Fibroblast of the aortic adventitia (primary cell): ENCODE data around the gene FAM186B. TPM values are rescaled to one million over a fixed set of nuclear protein-coding genes. Genes with fewer than 3 reads are reported as not detected.
A peak's percentile ranks its signal among the peaks of the same experiment; 100 is the strongest.

Source experiments
- DNase-seq: peaks from one replicate; pipeline ENCODE4 v3.0.0-alpha.2; 2010; ENCODE audit warnings: low read depth
- H3K4me3 ChIP-seq: 2 replicates; pipeline ENCODE4 v1.5.1; 2011; ENCODE audit warnings: low read depth, mild to moderate bottlenecking, control low read depth, low read length, moderate library complexity
- total RNA-seq: library from RNA; depleted of rRNA; stranded (reverse); fragments of >200 nt; gene quantifications from 2 replicates; pipeline ENCODE4 v1.2.3, GENCODE V29; 2012; ENCODE audit warnings: low replicate concordance
- TF ChIP-seq, protein P1 (sequence below): IDR thresholded peaks from 2 replicates; pipeline ENCODE4 v1.5.1; 2011; ENCODE audit warnings: mild to moderate bottlenecking, low read length, control low read depth, inconsistent platforms; ENCODE audit not compliant: insufficient read depth

Gene FAM186B
- total RNA-seq, 1 donor: 0.45 TPM

DNA sequence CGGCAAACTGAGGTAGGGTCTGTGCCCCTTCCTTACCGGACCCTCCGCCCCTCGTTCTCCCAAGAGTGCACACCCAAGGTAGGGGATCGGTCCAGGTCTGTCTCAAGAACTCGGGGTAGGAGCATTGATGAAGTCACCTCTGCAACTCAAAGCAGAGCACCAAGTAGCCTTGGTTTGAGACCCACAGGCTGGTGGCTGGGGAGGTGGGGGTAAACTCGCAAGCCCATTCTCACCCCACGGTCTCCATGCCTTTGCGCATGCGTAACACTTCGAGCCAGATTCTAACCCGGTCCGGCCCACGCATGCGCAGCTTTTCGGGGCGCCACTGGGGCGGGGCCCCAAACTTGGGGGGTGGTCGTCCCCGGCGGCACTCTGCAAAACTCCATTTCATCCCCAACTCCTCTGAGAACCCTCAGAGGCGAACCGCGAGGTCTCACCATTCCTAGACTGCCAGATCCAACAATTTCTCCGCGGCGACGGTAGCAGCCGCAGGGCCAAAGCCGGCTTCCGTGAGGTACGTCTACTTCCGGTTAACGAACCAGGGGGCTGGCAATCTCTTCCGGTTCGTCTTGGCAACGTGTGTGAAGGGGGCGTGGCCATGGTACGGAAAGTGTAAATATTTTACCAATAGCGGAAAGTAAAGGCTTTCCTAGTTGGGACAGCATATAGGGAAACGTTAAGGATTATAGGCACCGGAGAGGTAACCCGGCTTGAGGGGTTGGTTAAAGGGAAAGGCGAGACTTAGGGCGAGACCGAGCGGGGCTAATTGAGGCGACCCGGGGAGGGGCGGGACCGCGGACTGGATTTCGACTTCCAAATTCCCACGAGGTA is 37.6 kb downstream of the FAM186B start, which contains the start of gene MCRS1:
TSS of gene MCRS1 (minus strand) at position 532 of the 831 bp plus-strand sequence. CDS start 1,411 bp downstream, outside the sequence.
- TF ChIP-seq, protein P1, sequence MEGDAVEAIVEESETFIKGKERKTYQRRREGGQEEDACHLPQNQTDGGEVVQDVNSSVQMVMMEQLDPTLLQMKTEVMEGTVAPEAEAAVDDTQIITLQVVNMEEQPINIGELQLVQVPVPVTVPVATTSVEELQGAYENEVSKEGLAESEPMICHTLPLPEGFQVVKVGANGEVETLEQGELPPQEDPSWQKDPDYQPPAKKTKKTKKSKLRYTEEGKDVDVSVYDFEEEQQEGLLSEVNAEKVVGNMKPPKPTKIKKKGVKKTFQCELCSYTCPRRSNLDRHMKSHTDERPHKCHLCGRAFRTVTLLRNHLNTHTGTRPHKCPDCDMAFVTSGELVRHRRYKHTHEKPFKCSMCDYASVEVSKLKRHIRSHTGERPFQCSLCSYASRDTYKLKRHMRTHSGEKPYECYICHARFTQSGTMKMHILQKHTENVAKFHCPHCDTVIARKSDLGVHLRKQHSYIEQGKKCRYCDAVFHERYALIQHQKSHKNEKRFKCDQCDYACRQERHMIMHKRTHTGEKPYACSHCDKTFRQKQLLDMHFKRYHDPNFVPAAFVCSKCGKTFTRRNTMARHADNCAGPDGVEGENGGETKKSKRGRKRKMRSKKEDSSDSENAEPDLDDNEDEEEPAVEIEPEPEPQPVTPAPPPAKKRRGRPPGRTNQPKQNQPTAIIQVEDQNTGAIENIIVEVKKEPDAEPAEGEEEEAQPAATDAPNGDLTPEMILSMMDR: no peak
- peak within 1 kb of the TSS; percentile 100 for H3K4me3 ChIP-seq
- DNase-seq: peak; percentile 94

DNA sequence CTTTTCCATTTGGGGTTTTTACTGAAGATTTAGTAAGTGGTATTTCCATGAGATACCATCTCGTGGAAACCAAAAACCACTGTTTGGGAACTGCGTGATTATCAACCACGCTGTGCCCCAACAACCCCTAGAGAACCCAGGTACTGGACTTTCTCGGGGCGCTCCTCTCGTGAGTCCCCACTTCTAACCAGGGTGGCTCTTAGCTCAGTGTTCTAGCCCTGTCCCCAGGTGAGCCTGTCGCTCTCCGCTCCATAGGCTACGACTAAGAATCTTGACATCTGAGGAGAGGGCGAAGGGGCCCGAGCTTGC is 38.2 kb downstream of the FAM186B start:
- no peak for DNase-seq
- H3K4me3 ChIP-seq: peak overlapping the region; percentile 100
- TF ChIP-seq, protein P1: no peak

DNA sequence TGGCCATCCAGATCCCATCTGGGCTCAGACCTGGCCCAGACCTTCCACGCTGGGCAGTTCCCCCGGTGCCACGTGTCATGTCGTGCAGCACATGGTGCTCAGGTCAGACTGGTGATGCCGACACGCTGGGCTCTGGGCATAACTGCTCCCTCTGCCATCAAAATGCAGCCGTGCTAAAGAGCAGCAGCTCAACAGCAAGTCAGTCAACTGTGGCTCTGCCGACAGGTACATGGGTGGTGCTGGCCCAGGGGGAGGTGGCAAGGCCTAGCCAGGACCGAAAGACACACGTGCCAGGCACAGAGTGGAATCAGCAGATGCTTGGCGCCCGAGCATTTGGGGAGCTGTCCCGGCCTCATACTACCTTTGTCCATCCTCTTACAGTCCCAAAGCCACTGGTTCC is 39.1 kb downstream of the FAM186B start:
- DNase-seq: no peak
- TF ChIP-seq, protein P1: no peak
- H3K4me3 ChIP-seq: peak overlapping the region; percentile 22

DNA sequence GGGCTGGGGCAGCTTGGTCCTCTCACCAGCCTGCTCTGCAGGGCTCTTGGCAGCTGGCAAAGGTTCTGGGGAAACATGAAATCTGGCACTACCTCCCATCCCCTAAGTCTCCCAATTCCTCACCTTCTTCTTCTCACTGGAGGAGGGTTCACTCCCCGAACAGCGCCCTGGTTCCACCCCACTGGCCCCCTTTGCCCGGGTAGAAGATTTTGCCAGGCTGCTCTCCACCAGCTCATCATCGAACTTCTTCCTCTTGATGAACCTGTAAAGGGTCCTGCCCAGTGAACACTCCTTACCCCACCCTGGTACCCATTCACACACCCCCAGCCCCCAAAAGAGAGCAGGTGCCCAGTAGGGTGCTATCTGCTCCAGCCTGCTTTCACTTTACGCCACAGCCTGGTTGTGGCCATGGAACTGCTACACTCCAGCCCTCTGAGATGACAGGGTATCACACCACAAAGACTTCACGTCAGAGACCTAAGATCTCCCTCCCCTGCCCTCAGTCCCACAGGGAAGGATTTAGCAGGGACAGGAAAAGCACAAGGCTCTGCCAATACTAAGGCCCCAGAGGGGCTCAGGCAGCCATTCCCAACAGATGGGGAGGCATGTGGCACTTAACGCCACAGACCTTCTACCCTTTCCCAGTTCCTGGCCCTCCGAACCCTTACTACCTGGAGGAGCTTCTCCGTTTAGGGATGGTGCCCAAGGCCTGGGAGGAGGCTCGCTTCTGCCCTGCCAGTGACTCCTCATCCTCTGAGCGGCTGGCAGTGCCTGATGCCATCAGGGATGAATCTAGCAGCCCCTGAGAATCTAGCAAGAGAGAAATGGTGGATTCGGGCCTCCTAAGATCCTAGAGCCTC is 39.8 kb downstream of the FAM186B start:
- no peak overlapping the region for H3K4me3 ChIP-seq
- TF ChIP-seq, protein P1: no peak
- no peak for DNase-seq

DNA sequence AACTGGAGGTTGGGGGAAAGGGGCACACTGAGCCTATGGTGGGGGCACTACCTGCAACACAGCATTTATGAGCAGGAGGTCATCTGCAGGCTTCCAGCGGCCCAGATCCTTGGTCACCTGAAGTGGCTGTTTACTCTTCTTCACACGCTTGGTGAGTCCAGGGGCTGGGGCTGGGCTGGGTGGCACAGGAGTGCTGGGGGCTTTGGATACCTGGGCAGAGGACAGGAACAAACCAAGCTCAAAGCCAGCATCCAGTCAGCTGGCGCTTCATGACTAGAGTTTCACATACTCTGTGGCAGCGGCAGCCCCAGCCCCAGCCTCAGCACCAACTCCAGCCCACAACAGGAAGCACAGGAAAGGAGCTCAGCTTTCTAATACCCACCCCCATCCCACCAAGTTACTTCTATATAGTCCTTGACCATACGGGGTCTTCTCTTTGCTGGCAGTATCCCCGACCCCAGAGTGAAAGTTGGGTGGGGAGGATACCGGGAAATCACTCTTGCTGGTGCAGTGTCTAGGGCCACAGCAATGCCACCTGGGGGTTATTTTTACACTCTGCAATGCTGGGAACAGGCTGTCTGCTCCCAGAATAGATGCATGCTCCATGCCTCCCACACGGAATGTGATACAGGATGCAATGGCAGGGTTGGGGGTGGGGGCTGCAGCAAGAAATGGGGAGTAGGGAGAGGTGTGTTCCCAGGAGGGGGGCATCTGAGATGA is 40.6 kb downstream of the FAM186B start:
- TF ChIP-seq, protein P1: no peak
- no peak overlapping the region for H3K4me3 ChIP-seq
- DNase-seq: no peak

DNA sequence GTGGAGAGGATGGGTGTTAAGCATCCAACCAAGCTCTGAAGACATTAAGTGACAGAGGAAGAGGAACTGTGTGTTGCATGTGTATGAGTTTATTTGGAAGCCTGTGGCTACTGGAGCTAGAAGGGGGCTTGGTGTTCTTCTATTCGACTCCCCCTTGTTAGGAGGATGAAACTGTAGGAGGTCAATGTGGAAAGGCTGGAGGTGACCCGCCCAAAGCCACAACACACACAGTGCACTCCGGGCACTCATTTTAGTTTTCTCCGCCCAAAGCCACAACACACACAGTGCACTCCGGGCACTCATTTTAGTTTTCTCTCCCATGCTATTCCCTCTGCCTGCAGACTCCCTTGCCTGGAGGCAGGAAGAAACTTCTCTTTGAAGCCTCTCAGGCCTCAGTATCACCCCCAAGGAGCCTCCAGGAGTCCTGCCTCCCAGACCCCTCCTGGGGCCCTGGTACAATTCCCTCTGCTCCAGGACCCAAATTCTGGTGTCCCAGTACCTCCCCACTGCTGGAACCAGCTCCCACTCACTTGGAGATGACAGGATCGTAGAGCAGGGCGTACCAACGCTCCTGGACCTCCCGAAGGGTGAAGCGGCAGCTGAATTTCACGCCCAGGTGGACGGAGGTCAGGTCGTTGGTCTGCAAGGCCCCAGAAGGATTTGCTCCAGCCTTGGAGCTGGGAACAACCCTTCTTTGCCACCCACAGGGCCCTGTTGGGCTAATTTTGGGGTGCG is 41.3 kb downstream of the FAM186B start:
- TF ChIP-seq, protein P1: no peak
- no peak overlapping the region for H3K4me3 ChIP-seq
- no peak for DNase-seq
